OCI-M2 (cell line): Measurements from ENCODE around the gene FOXD4L1.
"Not testable (repeated sequence)": the region's sequence is repeated elsewhere in the genome, so short reads cannot be mapped to it uniquely, and the experiment has no call there.

ENCODE experiments used
- DNase-seq: peaks from one replicate; lab custom pipeline; 2025; ENCODE audit not compliant: unreplicated experiment; lab: John Stamatoyannopoulos, UW

The FOXD4L1 gene

DNA sequence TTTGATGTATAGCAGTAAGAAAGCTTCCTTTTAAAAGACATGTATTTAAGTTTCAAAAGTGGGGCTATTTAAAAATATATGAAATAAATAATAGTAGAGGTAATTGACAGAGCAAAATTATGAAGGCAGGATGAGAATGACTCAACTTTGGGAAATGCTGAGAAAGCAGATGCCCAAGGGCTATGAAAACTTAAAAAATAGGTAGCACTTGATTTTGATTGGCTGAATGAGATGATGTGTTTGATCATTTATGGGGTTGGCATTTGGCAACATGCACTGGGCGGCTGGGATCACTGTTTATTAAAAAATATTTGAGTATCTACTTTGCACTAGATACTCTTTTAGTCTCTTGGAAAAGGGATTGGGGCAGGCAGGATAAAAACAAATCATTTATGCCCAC is 26.5 kb downstream of the FOXD4L1 start:
- not testable (repeated sequence) for DNase-seq

GRCh38 chr2:113527350-113528045 is 29.0 kb downstream of the FOXD4L1 start:
- DNase-seq: not testable (repeated sequence)

DNA sequence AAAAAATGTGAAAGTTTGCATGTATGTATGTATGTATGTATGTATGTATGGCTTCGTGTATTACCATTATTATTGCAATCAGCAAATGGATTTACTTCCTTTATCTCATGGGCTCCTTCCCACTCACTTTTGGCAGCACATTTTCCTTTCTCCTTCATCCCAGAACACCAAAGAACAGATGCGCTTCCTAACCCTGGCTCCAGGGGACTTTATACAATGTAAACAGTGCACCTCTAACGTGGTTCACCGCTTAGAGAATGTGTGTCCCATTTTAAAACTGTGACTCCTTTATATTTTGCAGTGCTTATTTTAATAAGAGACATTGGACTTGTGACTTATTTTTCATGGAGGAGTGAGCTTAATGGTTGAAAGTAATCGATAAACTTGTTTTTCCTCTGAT is 29.7 kb downstream of the FOXD4L1 start:
- not testable (repeated sequence) for DNase-seq

DNA sequence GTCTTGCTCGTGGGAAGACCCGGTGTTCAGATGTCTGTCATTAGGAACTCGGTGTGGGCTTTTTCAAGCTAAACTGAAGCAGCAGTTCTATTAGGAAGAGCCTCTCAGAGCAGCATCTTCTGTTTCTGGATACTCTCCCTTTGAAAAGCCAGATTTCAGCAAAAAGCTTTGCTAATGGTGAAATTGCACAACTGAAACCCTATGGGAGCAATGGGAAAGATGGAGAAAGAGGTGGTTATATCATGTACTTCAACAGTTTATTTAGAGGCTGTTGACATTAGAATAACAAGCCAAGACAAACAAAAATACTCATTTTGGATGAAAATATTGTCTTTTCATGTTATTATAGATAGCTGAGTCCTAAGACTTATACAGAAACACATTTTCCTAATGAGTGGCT is 30.4 kb downstream of the FOXD4L1 start:
- not testable (repeated sequence) for DNase-seq

GRCh38 chr2:113532991-113533390 is 34.5 kb downstream of the FOXD4L1 start:
- DNase-seq: not testable (repeated sequence)

DNA sequence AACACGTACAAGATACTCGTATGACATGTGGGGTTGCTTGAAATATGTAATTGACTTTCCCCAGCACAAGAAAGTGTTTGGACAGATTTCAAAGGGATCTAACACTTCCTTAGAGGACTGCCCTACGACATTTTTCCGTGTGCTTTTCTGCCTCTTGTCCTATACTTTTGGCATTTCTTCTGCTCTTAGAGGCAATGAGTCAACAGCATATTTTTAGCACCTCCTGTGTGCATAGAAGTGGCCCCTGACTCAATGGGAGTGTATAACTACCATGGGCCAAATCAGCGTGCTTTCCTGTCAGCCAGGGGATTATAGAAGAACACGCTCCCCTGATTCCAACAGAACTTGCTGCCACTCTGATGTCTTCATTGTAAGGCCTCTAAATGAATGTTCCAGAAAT is 38.1 kb downstream of the FOXD4L1 start:
- not testable (repeated sequence) for DNase-seq

DNA sequence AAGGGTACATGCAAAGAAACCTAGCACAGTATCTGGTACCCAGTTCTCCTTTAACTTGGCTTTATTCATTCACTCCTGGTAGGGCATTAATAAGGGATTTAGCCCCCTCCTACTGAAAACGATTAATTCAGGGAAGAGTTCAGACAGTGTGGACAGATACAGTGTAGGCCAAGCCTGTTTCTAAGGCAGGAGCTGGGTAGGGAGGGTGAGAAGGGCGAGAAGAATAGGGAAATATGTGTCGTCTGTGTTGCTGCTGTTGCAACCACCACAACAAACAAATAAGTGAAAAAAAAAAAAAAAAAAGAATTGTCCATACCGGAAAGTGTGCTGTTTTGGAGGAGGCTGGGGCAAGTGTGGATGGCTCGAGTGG is 42.4 kb downstream of the FOXD4L1 start:
- not testable (repeated sequence) for DNase-seq

DNA sequence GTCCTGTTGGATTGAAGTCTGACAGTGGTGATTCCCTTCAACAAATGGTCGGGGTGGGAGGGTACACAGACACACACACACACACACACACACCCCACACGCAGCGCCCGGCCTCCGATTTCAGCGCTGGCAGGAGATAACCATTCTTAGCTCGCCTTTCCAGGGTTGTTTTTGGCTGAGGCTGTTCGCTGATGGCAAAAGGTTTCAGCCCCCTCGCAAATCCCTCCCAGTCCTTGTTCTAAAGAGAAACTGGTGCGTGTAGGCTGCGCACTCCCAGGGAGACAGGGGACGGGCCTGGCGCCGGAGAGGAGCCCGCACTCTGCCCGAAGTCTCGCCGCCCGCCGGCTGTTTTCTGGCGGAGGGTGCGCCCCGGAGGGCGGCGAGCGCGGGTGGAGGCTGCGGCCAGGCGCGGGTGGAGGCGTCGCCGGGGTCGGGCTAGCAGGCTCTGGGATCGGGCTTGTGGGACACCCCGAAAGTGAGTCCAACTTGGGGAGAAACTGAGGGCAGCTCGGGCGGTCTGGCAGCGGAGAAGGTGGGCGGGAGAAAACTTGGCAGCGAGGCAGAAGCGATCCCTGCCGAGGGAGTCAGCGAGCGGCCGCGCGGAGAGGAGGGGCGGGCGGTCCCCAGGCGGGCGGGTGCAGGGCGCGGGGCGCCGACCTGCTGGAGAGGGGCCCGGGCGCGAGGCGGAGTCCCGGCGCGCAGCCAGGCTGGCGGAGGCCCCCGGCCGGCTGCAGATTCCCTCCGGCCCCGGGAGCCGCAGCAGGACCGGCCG is 42.9 kb downstream of the FOXD4L1 start:
- DNase-seq: not testable (repeated sequence)

GRCh38 chr2:113541976-113542485 is 43.6 kb downstream of the FOXD4L1 start:
- DNase-seq: not testable (repeated sequence)

DNA sequence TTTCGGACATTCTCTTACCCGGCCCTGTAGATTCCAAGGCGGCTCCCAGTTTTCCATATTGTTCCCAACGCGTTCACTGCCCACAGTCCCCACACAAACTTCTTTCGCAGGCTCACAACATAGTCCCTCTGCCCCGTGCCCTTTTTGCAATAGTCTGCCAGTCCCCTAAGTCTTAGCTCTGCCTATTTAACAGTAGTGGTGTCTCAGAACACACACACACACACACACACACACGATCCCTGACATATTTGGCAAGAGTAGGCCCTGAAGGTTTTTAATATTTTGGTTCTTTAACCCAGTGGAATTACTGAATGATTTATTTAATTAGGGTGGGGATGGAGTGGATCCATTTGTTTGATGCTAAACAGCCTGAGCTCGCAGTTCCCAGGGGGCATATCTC is 44.1 kb downstream of the FOXD4L1 start:
- DNase-seq: not testable (repeated sequence)
